ENCODE results near the gene ZDHHC18. TPM values are rescaled to one million over a fixed set of nuclear protein-coding genes. Genes with fewer than 3 reads are reported as not detected.
A peak's percentile ranks its signal among the peaks of the same experiment; 100 is the strongest.
"Not testable (repeated sequence)": the region's sequence is repeated elsewhere in the genome, so short reads cannot be mapped to it uniquely, and the experiment has no call there.

ZDHHC18 gene
- total RNA-seq, 2 experiments from 2014 or later = 18.2 to 19.5 TPM

DNA sequence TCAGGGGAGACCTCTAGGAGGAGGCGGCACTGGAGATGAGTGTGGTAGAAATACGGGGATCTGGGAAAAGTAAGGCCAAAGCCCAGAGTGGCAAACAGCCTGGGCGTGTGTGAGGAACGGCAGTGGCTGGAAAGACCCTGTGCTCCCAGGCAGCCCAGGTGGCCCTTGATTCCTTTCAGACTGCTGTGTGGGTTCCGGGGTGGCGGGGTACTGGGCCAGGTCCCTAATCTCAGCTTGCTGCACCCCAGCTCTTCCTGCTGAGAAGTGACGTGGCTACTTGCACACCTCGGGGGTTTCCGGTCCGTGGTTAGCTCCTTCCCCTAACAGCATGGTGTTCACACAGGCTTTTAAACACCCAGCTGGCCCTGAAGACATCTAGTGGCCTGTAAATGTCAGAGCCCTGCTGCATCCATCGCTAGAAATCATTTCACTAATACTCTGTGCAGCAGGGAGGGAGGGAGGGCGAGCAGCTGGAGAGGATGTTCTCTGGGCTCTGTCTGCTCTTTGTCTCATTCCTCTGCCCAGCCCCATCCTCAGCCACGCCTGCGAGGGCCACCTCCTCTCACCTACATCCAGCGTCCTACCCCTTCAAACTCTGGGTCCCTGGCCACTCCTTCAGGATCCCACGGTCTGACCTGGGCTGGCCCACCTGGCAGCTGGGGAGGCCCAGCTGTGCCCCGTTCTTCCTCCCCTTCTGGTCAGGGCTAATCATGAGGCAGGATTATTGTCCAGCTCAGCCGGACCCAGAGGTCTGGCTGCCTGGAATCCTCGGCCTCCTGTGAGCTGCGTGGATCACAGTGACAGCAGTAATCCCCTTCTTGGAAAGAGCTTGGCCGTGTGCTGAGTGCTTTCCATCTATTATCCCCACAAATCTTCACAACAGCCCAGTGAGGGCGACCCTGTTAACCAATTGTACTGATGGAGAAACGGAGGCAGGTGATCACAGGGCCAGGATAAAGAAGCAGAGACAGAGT is 7.2 kb downstream of the ZDHHC18 start:
- H3K4me2 ChIP-seq (ENCODE audit: low read length) = peak overlapping the region; percentile 51
- TF ChIP-seq EZH2phosphoT487 (IDR thresholded peaks at IDR 0.05; ENCODE audit: borderline replicate concordance, low read depth, low read length) = no peak
- TF ChIP-seq, protein P1, sequence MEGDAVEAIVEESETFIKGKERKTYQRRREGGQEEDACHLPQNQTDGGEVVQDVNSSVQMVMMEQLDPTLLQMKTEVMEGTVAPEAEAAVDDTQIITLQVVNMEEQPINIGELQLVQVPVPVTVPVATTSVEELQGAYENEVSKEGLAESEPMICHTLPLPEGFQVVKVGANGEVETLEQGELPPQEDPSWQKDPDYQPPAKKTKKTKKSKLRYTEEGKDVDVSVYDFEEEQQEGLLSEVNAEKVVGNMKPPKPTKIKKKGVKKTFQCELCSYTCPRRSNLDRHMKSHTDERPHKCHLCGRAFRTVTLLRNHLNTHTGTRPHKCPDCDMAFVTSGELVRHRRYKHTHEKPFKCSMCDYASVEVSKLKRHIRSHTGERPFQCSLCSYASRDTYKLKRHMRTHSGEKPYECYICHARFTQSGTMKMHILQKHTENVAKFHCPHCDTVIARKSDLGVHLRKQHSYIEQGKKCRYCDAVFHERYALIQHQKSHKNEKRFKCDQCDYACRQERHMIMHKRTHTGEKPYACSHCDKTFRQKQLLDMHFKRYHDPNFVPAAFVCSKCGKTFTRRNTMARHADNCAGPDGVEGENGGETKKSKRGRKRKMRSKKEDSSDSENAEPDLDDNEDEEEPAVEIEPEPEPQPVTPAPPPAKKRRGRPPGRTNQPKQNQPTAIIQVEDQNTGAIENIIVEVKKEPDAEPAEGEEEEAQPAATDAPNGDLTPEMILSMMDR (conservative IDR thresholded peaks at IDR 0.05; ENCODE audit: low read length) = peak; percentile 52
- ChIA-PET CTCF (ENCODE audit: unreplicated experiment) (interaction anchor here (1.5 kb wide), 1 partner anchor 13 kb away, joined by 9 read pairs; no protein-coding TSS in a partner anchor), POLR2A (interaction anchor here (0.5 to 1.6 kb wide), 11 partner anchors 9 to 534 kb away, joined by 3 to 11 read pairs (median 4); partner anchors contain the start of gene GPN2)
- intact Hi-C loops (cut with micrococcal nuclease; ENCODE audit: unreplicated experiment) = loop anchor here (2.0 kb wide), 2 partner anchors 23 to 45 kb away; no protein-coding TSS in a partner anchor
- H4K20me1 ChIP-seq (ENCODE audit: insufficient read depth, low read length) = no peaks in the 10 kb centered on the region
- no TSS peak for BruUV-seq (replicated peaks)
- H3K9me2 ChIP-seq (ENCODE audit: insufficient read depth, low read length) = no peaks in the 10 kb centered on the region
- H3K9me3 ChIP-seq (ENCODE audit: low read length) = no peaks in the 10 kb centered on the region
- no peak overlapping the region for H2AFZ ChIP-seq (ENCODE audit: low read length)
- no peaks in the 10 kb centered on the region for H3K79me2 ChIP-seq (ENCODE audit: insufficient read depth, low read depth, low read length)
- no peak overlapping the region for H3K4me3 ChIP-seq (ENCODE audit: low read depth, low read length, poor library complexity, severe bottlenecking)
- peak; percentile 85 for DNase-seq (ENCODE audit: low spot score)
- peaks cover 23% of the 10 kb centered on the region for H3K4me1 ChIP-seq (ENCODE audit: insufficient read depth, low read length, poor library complexity, severe bottlenecking)
- H3K36me3 ChIP-seq (ENCODE audit: insufficient read depth, low read length) = peaks cover 44% of the 10 kb centered on the region; the same call in 1 of the 2 replicates
- peak overlapping the region; percentile 57 for H3K27ac ChIP-seq (ENCODE audit: low read depth, low read length, poor library complexity, severe bottlenecking)

DNA sequence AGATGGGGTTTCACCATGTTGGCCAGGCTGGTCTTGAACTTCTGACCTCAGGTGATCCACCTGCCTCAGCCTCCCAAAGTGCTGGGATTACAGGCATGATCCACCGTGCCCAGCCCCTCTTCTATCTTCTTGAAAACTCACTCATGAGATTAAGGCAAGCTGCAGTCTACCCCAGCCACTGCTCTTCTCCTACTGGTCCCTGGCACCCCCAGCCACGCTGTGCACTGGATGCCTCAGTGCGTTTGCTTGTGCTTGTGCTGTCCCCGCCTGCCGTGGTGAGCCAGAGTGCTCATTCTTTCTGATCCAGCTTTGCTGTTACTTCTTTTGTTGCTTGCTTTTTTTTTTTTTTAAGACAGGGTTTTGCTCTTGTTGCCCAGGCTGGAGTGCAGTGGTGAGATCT is 11.2 kb downstream of the ZDHHC18 start:
- intact Hi-C loops (cut with micrococcal nuclease; ENCODE audit: unreplicated experiment) = not testable (repeated sequence)

DNA sequence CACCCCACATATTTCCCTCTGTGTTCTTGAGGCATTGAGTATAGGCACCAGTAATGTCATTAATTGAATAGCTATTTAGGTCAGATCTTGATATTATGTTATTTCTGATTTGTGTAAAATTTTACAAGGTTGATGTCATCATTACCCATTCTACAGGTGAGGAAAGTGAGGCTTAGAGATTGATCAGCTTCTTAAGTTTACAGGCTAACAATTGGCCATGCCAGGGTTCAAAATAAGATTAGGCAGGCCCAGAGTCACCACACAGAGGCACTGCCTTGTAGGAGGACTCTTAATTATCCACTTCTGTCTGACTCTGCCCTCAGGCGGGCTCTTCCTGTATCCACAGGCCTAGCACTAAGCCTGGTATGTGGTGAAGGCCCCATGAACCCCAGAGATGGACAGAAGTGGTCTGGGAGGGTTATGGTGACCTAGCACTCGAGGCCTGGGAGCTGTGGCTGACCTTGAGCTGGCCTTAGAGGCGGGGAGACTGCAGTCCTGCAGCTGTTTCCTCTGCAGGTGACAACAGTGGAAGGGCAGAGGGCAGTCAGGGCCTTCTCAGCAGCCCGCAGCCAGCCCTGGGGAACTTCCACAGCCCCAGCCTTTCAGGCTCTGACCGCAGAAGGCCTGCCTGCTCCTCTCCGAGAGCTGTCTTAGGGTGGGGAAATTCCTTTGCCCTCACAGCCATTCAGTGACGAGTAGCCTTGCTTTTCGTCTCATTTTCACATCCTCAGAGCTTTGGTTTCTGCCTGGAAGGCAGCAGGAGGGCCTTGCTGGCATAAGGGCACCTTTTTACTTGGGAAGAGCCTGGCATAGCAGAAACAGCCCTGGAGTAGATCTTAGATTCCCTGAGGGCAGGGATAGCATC is 12.2 kb downstream of the ZDHHC18 start:
- CTCF ChIA-PET (ENCODE audit: unreplicated experiment) = no interaction called here
- no peak for DNase-seq (ENCODE audit: low spot score)

More for the DNA sequence above, 11.2 kb downstream of the ZDHHC18 start:
- Histone ChIP-seq H3K36me3 (ENCODE audit: insufficient read depth, low read length) (peaks cover 66% of the 10 kb centered on the region), H3K4me1 (ENCODE audit: insufficient read depth, low read length, poor library complexity, severe bottlenecking) (peaks cover 15% of the 10 kb centered on the region)
- H3K4me3 ChIP-seq (ENCODE audit: low read depth, low read length, poor library complexity, severe bottlenecking); BruUV-seq (replicated peaks); H3K79me2 ChIP-seq (ENCODE audit: insufficient read depth, low read depth, low read length); POLR2A ChIA-PET; H3K4me2 ChIP-seq (ENCODE audit: low read length); H3K9me2 ChIP-seq (ENCODE audit: insufficient read depth, low read length); H3K27ac ChIP-seq (ENCODE audit: low read depth, low read length, poor library complexity, severe bottlenecking); H4K20me1 ChIP-seq (ENCODE audit: insufficient read depth, low read length); H2AFZ ChIP-seq (ENCODE audit: low read length); H3K9me3 ChIP-seq (ENCODE audit: low read length); CTCF ChIA-PET (ENCODE audit: unreplicated experiment); DNase-seq (ENCODE audit: low spot score): not testable (repeated sequence)

More for the DNA sequence above, 12.2 kb downstream of the ZDHHC18 start:
- no TSS peak for BruUV-seq (replicated peaks)
- POLR2A ChIA-PET = interaction anchor here (0.6 kb wide), 1 partner anchor 39 kb away, joined by 3 read pairs; no protein-coding TSS in a partner anchor
- Histone ChIP-seq H3K27ac (ENCODE audit: low read depth, low read length, poor library complexity, severe bottlenecking) (no peak overlapping the region), H3K4me2 (ENCODE audit: low read length) (no peak overlapping the region), H3K4me3 (ENCODE audit: low read depth, low read length, poor library complexity, severe bottlenecking) (no peak overlapping the region), H3K9me3 (ENCODE audit: low read length) (no peaks in the 10 kb centered on the region), H3K4me1 (ENCODE audit: insufficient read depth, low read length, poor library complexity, severe bottlenecking) (peaks cover 6% of the 10 kb centered on the region), H4K20me1 (ENCODE audit: insufficient read depth, low read length) (no peaks in the 10 kb centered on the region), H3K36me3 (ENCODE audit: insufficient read depth, low read length) (peaks cover 67% of the 10 kb centered on the region), H3K79me2 (ENCODE audit: insufficient read depth, low read depth, low read length) (no peaks in the 10 kb centered on the region), H2AFZ (ENCODE audit: low read length) (no peak overlapping the region), H3K9me2 (ENCODE audit: insufficient read depth, low read length) (no peaks in the 10 kb centered on the region)
- intact Hi-C loops (cut with micrococcal nuclease; ENCODE audit: unreplicated experiment) = no loop called here
- TF ChIP-seq EZH2phosphoT487 (IDR thresholded peaks at IDR 0.05; ENCODE audit: borderline replicate concordance, low read depth, low read length) = no peak
- TF ChIP-seq, protein P1 (conservative IDR thresholded peaks at IDR 0.05; ENCODE audit: low read length) = no peak

Data from OCI-LY7 (cell line).